Hematopoietic multipotent progenitor cell treated with erythropoietin and hydrocortisone succinate and interleukin-3 and kit ligand, for 15 days (in vitro differentiated cells): ENCODE measurements around the gene NR2F6.
"Not testable (repeated sequence)": the region's sequence is repeated elsewhere in the genome, so short reads cannot be mapped to it uniquely, and the experiment has no call there.

Experiments used
- DNase-seq: peaks from one replicate; pipeline ENCODE4 v3.0.0-alpha.2; 2015; ENCODE audit warnings: low spot score

The NR2F6 gene

DNA sequence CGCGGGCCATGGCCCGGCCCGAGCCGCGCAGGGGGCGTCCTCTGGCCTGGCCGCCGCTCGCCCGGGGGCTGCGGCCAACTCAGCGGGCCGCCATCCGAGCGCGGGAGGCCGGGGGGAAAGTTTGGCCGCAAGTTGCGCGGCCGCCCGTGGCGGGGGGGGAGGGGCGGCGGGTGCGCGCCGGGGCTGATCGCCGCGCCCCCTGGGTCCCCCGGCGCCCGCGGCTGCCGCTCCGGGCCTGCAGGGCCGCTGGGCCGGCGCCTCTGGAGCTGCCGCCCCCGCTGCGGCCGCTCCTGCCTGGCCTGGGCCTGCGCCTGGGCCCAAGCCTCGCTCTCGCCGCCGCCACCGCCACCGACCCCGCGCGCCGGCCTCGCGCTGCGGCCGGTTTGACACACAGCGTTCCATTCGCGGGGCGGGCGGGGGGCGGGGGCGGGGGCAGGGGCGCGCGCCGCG, at the start of gene NR2F6:
TSS of gene NR2F6 (minus strand) at position 385 of the 450 bp plus-strand sequence. CDS start 699 bp downstream, outside the sequence.
- DNase-seq: no peak

DNA sequence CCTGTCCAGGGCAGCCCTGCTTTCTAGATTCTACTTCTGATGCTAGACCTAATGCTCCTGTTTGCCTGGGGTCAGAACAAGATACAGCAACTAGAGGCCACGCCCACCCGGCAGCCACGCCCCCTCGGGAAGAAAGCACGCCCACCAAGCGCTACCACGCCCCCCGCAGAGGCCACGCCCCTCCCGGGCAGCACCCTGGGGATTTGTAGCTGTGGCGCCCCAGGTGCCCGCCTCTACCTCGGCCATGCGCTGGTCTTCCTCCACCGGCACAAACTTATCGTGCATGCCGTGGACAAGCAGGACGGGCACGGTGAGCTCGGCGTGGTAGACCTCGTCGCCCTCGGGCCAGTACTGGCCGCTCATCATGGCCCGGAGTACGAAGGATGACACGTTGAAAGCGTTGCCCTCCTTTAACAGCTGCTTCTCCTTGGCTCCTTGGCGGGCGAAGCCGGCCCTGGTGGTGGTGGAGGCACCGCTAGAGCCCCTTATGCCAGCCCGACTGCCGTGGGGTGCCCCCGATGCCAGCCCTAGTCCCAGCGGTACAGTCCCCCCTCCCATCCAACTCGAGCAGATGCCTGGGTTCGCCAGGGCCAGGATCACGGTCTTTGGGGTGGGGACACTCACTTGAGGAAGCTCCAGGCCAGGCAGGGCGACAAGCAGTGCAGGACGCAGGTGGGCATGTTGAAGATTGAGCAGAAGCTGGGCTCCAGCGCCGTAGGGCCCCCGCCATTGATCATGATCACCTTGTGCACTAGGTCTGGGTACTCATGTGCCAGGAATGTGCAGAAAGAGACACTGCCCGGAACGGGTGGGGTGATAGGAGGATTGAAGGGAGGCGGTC, 48.6 kb upstream of the NR2F6 start:
- peak; percentile 71 for DNase-seq

GRCh38 chr19:17293605-17294004, 47.9 kb upstream of the NR2F6 start:
- DNase-seq: no peak

- peak; percentile 84 for DNase-seq
Observed at GRCh38 chr19:17292301-17293074, 46.8 kb upstream of the NR2F6 start.

GRCh38 chr19:17289489-17289888, 43.8 kb upstream of the NR2F6 start:
- DNase-seq: peak; percentile 71

GRCh38 chr19:17286752-17287151, 41.0 kb upstream of the NR2F6 start:
- DNase-seq: no peak

DNA sequence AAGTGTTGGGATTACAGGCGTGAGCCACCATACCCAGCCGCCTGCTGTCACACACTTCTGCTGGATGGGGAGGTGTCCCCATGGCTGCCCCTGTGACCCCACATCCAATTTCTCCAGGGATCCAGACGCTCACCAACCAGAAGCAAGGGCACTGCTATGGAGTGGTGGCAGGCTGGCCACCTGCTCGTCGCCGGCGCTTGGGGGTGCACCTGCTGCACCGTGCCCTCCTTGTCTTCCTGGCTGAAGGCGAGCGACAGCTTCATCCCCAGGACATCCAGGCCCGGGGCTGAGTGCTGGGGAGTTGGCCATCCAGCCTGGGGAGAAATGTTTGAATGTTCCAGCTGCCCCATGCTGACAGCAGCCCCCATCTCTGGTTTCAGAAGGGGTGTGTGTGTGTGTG, 40.5 kb upstream of the NR2F6 start:
- DNase-seq: no peak

- no peak for DNase-seq
Observed at GRCh38 chr19:17285415-17286135, 39.9 kb upstream of the NR2F6 start.

DNA sequence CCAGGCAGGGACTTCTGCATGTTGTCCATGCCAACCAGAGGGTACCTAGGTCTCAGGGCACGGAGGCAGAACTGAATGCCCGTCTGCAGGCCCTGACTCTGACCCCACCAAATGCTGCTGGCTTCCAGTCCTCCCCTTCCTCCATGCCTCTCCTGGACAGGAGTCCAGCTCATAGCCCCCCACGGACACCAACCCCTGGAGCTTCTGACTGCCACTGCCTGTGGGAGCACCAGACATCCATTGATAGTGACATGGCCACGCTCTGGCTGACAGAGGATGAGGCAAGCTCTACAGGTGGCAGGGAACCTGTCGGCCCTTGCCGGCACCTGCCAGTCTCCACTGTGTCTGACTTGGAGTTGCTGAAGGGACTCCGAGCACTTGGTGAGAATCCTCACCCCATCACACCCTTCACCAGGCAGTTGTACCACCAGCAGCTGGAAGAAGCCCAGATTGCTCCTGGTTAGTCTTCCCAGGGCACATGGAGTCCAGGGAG, 37.8 kb upstream of the NR2F6 start:
- DNase-seq: no peak

- peak; percentile 89 for DNase-seq
Observed at GRCh38 chr19:17282488-17283125, 36.9 kb upstream of the NR2F6 start.

DNA sequence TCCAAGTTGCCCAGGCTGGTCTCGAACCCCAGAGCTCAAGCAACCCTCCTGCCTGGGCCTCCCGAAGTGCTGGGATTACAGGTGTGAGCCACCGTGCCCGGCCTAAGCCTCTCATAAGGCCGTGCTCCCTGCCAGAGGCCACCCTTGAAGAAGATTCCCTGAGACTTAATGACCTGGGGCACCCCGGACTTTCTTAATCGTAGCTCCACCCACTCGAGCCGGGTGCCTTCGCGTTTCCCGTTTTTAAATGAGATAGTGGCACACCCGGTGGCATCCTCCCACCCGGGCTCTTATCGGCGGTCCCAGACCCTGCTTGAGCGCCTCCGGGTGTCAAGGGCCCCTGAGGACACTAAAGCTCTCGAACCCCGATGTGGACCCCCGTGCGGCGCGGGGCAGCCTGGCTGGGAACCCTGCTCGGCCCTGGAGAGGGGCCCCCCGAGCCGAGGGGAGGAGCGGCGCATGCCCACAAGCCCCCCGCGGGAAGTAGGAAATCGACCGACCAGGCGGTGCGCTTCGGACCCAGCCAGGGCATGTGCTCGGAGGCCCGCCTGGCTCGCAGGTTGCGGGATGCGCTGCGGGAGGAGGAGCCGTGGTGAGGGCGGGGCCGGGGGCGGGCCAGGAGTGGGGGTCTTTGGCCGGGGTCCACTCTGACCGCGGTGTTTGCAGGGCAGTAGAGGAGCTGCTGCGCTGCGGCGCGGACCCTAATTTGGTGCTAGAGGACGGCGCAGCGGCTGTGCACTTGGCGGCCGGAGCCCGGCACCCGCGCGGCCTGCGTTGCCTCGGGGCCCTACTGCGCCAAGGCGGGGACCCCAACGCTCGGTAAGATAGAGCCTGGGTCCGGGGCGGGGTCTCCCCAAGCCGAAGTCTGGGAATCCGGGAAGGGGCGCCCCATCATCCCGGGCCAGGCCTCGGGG, 35.9 kb upstream of the NR2F6 start, which contains the start of gene ANKLE1:
TSS of gene ANKLE1 (plus strand) at position 511 of the 914 bp plus-strand sequence. CDS start at position 531, 20 bp downstream.
- DNase-seq: peak; percentile 98

GRCh38 chr19:17279436-17279835, 33.7 kb upstream of the NR2F6 start:
- DNase-seq: no peak

- no peak for DNase-seq
Observed at GRCh38 chr19:17275441-17276175, 29.9 kb upstream of the NR2F6 start.

GRCh38 chr19:17274892-17275291, 29.2 kb upstream of the NR2F6 start:
- not testable (repeated sequence) for DNase-seq

DNA sequence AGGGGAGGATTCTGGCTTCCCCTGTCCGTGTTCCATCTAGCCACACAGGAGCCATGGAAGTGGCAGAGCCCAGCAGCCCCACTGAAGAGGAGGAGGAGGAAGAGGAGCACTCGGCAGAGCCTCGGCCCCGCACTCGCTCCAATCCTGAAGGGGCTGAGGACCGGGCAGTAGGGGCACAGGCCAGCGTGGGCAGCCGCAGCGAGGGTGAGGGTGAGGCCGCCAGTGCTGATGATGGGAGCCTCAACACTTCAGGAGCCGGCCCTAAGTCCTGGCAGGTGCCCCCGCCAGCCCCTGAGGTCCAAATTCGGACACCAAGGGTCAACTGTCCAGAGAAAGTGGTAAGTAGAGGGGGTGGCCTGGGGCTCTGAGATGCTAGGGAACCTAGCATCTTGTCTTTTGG, 23.0 kb upstream of the NR2F6 start:
- DNase-seq: no peak

- peak; percentile 98 for DNase-seq
Observed at GRCh38 chr19:17266975-17267788, 21.5 kb upstream of the NR2F6 start, which contains the start of gene BABAM1. TSS of gene BABAM1 (plus strand) at chr19:17267443. CDS start at chr19:17268807, 1,364 bp downstream.

GRCh38 chr19:17266589-17266974, 20.9 kb upstream of the NR2F6 start:
- no peak for DNase-seq

GRCh38 chr19:17266026-17266425, 20.3 kb upstream of the NR2F6 start:
- DNase-seq: no peak

- DNase-seq: no peak
Observed at GRCh38 chr19:17264641-17264979, 18.9 kb upstream of the NR2F6 start, which contains the start of gene USHBP1. TSS of gene USHBP1 (minus strand) at chr19:17264745. CDS start at chr19:17264299, 446 bp downstream.
